HFF-Myc (cell line): ENCODE results near the gene RAB23.

Experiments
- DNase-seq: peaks from one replicate; pipeline ENCODE4 v3.0.0-alpha.2; 2011; ENCODE audit warnings: low read depth; ENCODE audit errors: extremely low read depth
- H3K4me3 ChIP-seq: replicated peaks from 2 replicates; pipeline ENCODE4 v1.5.1; 2011; ENCODE audit warnings: low read depth, mild to moderate bottlenecking, control low read depth, low read length
- TF ChIP-seq, protein P1 (sequence below): IDR thresholded peaks from 2 replicates; pipeline ENCODE4 v1.5.1; 2012; ENCODE audit warnings: mild to moderate bottlenecking, low read depth, low read length, control low read depth; ENCODE audit errors: missing control alignments

RAB23 gene

DNA sequence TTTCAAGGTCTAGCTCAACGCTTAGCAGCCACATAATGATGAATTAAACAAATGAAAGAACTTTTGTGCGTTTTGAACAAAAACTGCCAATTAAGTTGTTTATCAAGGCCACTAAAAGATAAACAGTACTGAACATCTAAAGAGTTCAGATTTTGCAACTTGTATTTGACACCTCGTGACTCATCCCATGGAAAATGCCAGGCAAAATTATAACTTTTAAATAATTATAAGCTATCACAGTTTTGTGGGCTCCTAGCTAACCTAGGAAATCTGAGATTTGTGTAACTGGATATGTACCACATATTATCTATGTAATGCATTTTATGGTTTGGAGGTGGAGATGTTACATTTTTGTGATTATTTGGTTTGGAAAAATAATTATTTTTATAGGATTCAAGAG, 59.6 kb downstream of the RAB23 start:
- TF ChIP-seq, protein P1, sequence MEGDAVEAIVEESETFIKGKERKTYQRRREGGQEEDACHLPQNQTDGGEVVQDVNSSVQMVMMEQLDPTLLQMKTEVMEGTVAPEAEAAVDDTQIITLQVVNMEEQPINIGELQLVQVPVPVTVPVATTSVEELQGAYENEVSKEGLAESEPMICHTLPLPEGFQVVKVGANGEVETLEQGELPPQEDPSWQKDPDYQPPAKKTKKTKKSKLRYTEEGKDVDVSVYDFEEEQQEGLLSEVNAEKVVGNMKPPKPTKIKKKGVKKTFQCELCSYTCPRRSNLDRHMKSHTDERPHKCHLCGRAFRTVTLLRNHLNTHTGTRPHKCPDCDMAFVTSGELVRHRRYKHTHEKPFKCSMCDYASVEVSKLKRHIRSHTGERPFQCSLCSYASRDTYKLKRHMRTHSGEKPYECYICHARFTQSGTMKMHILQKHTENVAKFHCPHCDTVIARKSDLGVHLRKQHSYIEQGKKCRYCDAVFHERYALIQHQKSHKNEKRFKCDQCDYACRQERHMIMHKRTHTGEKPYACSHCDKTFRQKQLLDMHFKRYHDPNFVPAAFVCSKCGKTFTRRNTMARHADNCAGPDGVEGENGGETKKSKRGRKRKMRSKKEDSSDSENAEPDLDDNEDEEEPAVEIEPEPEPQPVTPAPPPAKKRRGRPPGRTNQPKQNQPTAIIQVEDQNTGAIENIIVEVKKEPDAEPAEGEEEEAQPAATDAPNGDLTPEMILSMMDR: no peak
- no peak overlapping the region for H3K4me3 ChIP-seq
- DNase-seq: no peak

DNA sequence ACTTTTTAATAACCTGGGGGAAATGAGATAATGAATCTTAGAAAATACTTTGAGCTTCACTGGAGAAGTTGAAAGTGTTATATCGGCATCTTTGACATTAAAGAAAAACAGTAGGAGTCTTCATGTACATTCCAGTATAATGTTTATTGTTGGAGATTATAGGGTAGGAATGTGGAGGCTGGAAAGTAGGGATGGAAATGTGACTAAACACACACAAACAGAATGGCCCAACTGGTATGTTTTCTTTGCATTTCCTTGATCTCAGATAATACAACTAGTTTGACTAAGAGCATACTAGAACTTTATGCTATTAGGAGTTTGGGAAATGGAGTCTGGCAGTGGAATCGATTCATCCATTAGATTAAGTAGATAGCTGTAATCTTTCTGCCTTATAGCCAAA, 60.1 kb downstream of the RAB23 start:
- H3K4me3 ChIP-seq: no peak overlapping the region
- TF ChIP-seq, protein P1: no peak
- no peak for DNase-seq

DNA sequence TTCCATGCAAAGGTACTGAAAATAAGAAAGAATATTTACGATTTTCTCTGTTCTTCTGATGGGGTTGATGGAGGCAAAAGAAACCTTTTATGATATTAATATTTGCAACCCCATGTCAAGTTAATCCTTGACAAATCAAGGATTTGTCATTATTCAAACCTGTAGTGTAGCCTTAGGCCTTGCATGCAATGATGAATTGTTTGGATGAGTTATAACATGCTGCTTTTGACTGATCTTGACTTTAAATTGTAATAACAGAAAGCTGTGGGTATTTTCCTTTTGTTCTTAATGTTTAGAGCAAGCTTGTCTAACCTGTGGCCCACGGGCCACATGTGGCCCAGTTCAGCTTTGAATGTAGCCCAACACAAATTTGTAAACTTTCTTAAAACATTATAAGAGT, 63.0 kb downstream of the RAB23 start:
- TF ChIP-seq, protein P1: no peak

DNA sequence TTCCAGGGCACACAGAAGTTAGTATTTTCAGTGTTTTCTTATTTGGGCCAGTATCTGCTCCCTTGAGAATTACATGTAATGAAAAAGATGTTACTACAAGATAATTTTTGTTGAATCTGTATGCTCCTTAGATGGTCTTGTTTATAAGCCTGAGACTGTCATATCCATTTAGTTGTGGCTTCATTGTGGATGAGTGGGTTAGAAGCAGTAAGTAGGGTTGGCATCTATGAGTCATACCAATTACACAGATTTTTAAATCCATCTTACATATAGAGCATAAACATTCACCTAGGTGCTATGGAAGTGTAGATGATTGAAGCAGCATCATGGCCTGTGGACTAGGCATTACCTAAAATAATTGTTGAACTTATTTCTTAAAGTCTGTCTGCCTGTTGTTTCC, 63.4 kb downstream of the RAB23 start:
- TF ChIP-seq, protein P1: no peak
- no peak overlapping the region for H3K4me3 ChIP-seq
- DNase-seq: no peak

More for the DNA sequence above, 63.0 kb downstream of the RAB23 start:
- no peak for DNase-seq
- no peak overlapping the region for H3K4me3 ChIP-seq

DNA sequence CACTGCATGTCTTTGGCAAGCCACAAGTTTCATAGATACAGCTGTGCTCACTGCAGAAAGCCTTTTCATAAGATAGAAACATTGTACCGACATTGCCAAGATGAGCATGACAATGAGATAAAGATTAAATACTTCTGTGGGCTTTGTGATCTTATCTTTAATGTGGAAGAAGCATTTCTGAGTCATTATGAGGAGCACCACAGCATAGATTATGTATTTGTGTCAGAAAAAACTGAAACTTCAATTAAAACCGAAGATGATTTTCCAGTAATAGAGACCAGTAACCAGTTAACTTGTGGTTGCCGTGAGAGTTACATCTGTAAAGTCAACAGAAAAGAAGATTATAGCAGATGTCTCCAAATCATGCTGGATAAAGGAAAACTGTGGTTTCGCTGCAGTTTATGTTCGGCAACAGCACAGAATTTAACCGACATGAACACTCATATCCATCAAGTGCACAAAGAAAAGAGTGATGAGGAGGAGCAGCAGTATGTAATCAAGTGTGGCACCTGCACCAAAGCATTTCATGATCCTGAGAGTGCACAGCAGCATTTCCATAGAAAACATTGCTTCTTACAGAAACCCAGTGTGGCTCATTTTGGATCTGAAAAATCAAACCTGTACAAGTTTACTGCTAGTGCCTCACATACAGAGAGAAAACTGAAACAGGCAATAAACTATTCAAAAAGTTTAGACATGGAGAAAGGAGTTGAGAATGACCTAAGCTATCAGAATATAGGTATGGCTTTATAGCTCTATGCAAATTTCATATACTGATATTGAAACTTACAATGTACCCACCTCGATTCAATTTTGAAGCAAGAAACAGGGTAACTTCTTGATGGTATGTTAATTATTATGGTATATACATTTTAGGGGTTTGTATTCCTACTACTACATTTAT, 73.9 kb downstream of the RAB23 start:
- no peak for DNase-seq
- TF ChIP-seq, protein P1: no peak
- no peak overlapping the region for H3K4me3 ChIP-seq

DNA sequence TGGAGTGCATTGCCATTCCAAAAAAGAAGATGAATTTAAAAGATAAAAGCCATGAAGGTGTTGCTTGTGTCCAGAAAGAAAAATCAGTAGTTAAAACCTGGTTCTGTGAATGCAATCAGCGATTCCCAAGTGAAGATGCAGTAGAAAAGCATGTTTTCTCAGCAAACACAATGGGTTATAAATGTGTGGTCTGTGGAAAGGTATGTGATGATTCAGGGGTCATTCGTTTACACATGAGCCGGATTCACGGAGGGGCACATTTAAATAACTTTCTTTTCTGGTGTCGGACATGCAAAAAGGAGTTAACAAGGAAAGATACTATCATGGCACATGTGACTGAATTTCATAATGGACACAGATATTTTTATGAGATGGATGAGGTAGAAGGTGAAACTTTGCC, 74.7 kb downstream of the RAB23 start:
- H3K4me3 ChIP-seq: no peak overlapping the region
- DNase-seq: no peak
- TF ChIP-seq, protein P1: no peak

DNA sequence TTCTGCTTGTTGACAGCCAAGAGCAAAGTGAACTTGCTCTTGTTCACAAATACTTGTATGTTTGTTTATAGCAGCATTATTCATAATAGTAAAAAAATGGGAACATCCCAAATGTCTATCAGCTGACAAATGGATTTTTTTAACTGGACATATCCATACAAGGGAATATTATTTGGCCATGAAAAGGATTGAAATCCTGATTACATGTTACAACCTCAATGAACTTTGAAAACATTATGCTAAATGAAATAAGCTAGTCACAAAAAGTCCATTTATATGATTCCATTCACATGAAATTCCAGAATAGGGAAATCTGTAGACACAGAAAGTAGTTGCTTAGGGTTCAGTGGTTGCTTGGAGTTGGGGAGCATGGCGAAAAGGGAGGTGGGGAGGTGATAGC, 78.4 kb downstream of the RAB23 start:
- no peak for DNase-seq
- TF ChIP-seq, protein P1: no peak
- no peak overlapping the region for H3K4me3 ChIP-seq
